ENCODE data around the gene SLC39A1.
"Not testable (repeated sequence)": the region's sequence is repeated elsewhere in the genome, so short reads cannot be mapped to it uniquely, and the experiment has no call there.

The SLC39A1 gene

GRCh38 chr1:153963030-153963849 lies at the start of gene SLC39A1:
Gene SLC39A1, minus strand, starts transcription at chr1:153963537. Its CDS starts 822 bp downstream, at chr1:153962715.
- H3K4me3 ChIP-seq (ENCODE audit: low read depth, low read length): peak within 1 kb of the TSS; percentile 98
- peak within 1 kb of the TSS; percentile 84 for H3K9ac ChIP-seq (ENCODE audit: low read depth, low read length)
- no peaks in the 10 kb centered on the region for H3K27me3 ChIP-seq (ENCODE audit: control insufficient read depth, insufficient read depth, low read length)
- H3K36me3 ChIP-seq (ENCODE audit: control insufficient read depth, insufficient read depth, low read length): peaks cover 12% of the 10 kb centered on the region
- no peaks in the 10 kb centered on the region for H3K9me3 ChIP-seq (ENCODE audit: control insufficient read depth, insufficient read depth, low read length)
- peaks cover 13% of the 10 kb centered on the region for H3K4me1 ChIP-seq (ENCODE audit: control insufficient read depth, insufficient read depth, low read length)

GRCh38 chr1:154012543-154012942 lies 49.2 kb upstream of the SLC39A1 start:
- H3K27me3 ChIP-seq (ENCODE audit: control insufficient read depth, insufficient read depth, low read length); H3K4me1 ChIP-seq (ENCODE audit: control insufficient read depth, insufficient read depth, low read length); H3K9me3 ChIP-seq (ENCODE audit: control insufficient read depth, insufficient read depth, low read length); H3K9ac ChIP-seq (ENCODE audit: low read depth, low read length); H3K36me3 ChIP-seq (ENCODE audit: control insufficient read depth, insufficient read depth, low read length); H3K4me3 ChIP-seq (ENCODE audit: low read depth, low read length): not testable (repeated sequence)

- Histone ChIP-seq H3K4me1 (ENCODE audit: control insufficient read depth, insufficient read depth, low read length) (no peaks in the 10 kb centered on the region), H3K9me3 (ENCODE audit: control insufficient read depth, insufficient read depth, low read length) (no peaks in the 10 kb centered on the region), H3K9ac (ENCODE audit: low read depth, low read length) (no peak overlapping the region), H3K27me3 (ENCODE audit: control insufficient read depth, insufficient read depth, low read length) (no peaks in the 10 kb centered on the region), H3K36me3 (ENCODE audit: control insufficient read depth, insufficient read depth, low read length) (no peaks in the 10 kb centered on the region), H3K4me3 (ENCODE audit: low read depth, low read length) (no peak overlapping the region)
Measured at GRCh38 chr1:154012129-154012528, 48.8 kb upstream of the SLC39A1 start.

GRCh38 chr1:154006136-154006535 lies 42.8 kb upstream of the SLC39A1 start:
- Histone ChIP-seq H3K9ac (ENCODE audit: low read depth, low read length) (no peak overlapping the region), H3K4me1 (ENCODE audit: control insufficient read depth, insufficient read depth, low read length) (no peaks in the 10 kb centered on the region), H3K27me3 (ENCODE audit: control insufficient read depth, insufficient read depth, low read length) (no peaks in the 10 kb centered on the region), H3K4me3 (ENCODE audit: low read depth, low read length) (no peak overlapping the region), H3K9me3 (ENCODE audit: control insufficient read depth, insufficient read depth, low read length) (no peaks in the 10 kb centered on the region), H3K36me3 (ENCODE audit: control insufficient read depth, insufficient read depth, low read length) (no peaks in the 10 kb centered on the region)

- Histone ChIP-seq H3K9ac (ENCODE audit: low read depth, low read length) (no peak overlapping the region), H3K4me1 (ENCODE audit: control insufficient read depth, insufficient read depth, low read length) (no peaks in the 10 kb centered on the region), H3K36me3 (ENCODE audit: control insufficient read depth, insufficient read depth, low read length) (no peaks in the 10 kb centered on the region), H3K9me3 (ENCODE audit: control insufficient read depth, insufficient read depth, low read length) (no peaks in the 10 kb centered on the region), H3K27me3 (ENCODE audit: control insufficient read depth, insufficient read depth, low read length) (no peaks in the 10 kb centered on the region), H3K4me3 (ENCODE audit: low read depth, low read length) (no peak overlapping the region)
Measured at GRCh38 chr1:154000420-154000819, 37.1 kb upstream of the SLC39A1 start.

GRCh38 chr1:153996882-153997281 lies 33.5 kb upstream of the SLC39A1 start:
- H3K4me1 ChIP-seq (ENCODE audit: control insufficient read depth, insufficient read depth, low read length); H3K9me3 ChIP-seq (ENCODE audit: control insufficient read depth, insufficient read depth, low read length); H3K9ac ChIP-seq (ENCODE audit: low read depth, low read length); H3K27me3 ChIP-seq (ENCODE audit: control insufficient read depth, insufficient read depth, low read length); H3K4me3 ChIP-seq (ENCODE audit: low read depth, low read length): not testable (repeated sequence)
- H3K36me3 ChIP-seq (ENCODE audit: control insufficient read depth, insufficient read depth, low read length): peaks cover 17% of the 10 kb centered on the region

- Histone ChIP-seq H3K9me3 (ENCODE audit: control insufficient read depth, insufficient read depth, low read length) (no peaks in the 10 kb centered on the region), H3K36me3 (ENCODE audit: control insufficient read depth, insufficient read depth, low read length) (peaks cover 20% of the 10 kb centered on the region), H3K27me3 (ENCODE audit: control insufficient read depth, insufficient read depth, low read length) (no peaks in the 10 kb centered on the region), H3K4me1 (ENCODE audit: control insufficient read depth, insufficient read depth, low read length) (no peaks in the 10 kb centered on the region), H3K9ac (ENCODE audit: low read depth, low read length) (no peak overlapping the region), H3K4me3 (ENCODE audit: low read depth, low read length) (no peak overlapping the region)
Measured at GRCh38 chr1:153995640-153996039, 32.3 kb upstream of the SLC39A1 start.

GRCh38 chr1:153995202-153995601 lies 31.9 kb upstream of the SLC39A1 start:
- no peaks in the 10 kb centered on the region for H3K9me3 ChIP-seq (ENCODE audit: control insufficient read depth, insufficient read depth, low read length)
- H3K4me1 ChIP-seq (ENCODE audit: control insufficient read depth, insufficient read depth, low read length): no peaks in the 10 kb centered on the region
- no peak overlapping the region for H3K9ac ChIP-seq (ENCODE audit: low read depth, low read length)
- peaks cover 20% of the 10 kb centered on the region for H3K36me3 ChIP-seq (ENCODE audit: control insufficient read depth, insufficient read depth, low read length)
- H3K4me3 ChIP-seq (ENCODE audit: low read depth, low read length): no peak overlapping the region
- no peaks in the 10 kb centered on the region for H3K27me3 ChIP-seq (ENCODE audit: control insufficient read depth, insufficient read depth, low read length)

- Histone ChIP-seq H3K4me1 (ENCODE audit: control insufficient read depth, insufficient read depth, low read length) (no peaks in the 10 kb centered on the region), H3K27me3 (ENCODE audit: control insufficient read depth, insufficient read depth, low read length) (no peaks in the 10 kb centered on the region), H3K9ac (ENCODE audit: low read depth, low read length) (peak overlapping the region; percentile 100), H3K9me3 (ENCODE audit: control insufficient read depth, insufficient read depth, low read length) (no peaks in the 10 kb centered on the region), H3K36me3 (ENCODE audit: control insufficient read depth, insufficient read depth, low read length) (peaks cover 20% of the 10 kb centered on the region), H3K4me3 (ENCODE audit: low read depth, low read length) (peak overlapping the region; percentile 98)
Measured at GRCh38 chr1:153991806-153992205, 28.5 kb upstream of the SLC39A1 start.

- no peaks in the 10 kb centered on the region for H3K9me3 ChIP-seq (ENCODE audit: control insufficient read depth, insufficient read depth, low read length)
- peak overlapping the region; percentile 100 for H3K9ac ChIP-seq (ENCODE audit: low read depth, low read length)
- H3K36me3 ChIP-seq (ENCODE audit: control insufficient read depth, insufficient read depth, low read length): peaks cover 20% of the 10 kb centered on the region
- H3K27me3 ChIP-seq (ENCODE audit: control insufficient read depth, insufficient read depth, low read length): no peaks in the 10 kb centered on the region
- peaks cover 3% of the 10 kb centered on the region for H3K4me1 ChIP-seq (ENCODE audit: control insufficient read depth, insufficient read depth, low read length)
- peak overlapping the region; percentile 98 for H3K4me3 ChIP-seq (ENCODE audit: low read depth, low read length)
Measured at GRCh38 chr1:153991151-153991630, 27.9 kb upstream of the SLC39A1 start.

GRCh38 chr1:153990468-153991150 lies 27.3 kb upstream of the SLC39A1 start, which contains the start of gene RPS27:
Gene RPS27, plus strand, starts transcription at chr1:153990762. Its CDS starts 35 bp downstream, at chr1:153990797.
- Histone ChIP-seq H3K36me3 (ENCODE audit: control insufficient read depth, insufficient read depth, low read length) (peaks cover 20% of the 10 kb centered on the region), H3K9ac (ENCODE audit: low read depth, low read length) (peak within 1 kb of the TSS; percentile 100), H3K4me1 (ENCODE audit: control insufficient read depth, insufficient read depth, low read length) (peaks cover 3% of the 10 kb centered on the region), H3K9me3 (ENCODE audit: control insufficient read depth, insufficient read depth, low read length) (no peaks in the 10 kb centered on the region), H3K27me3 (ENCODE audit: control insufficient read depth, insufficient read depth, low read length) (no peaks in the 10 kb centered on the region), H3K4me3 (ENCODE audit: low read depth, low read length) (peak within 1 kb of the TSS; percentile 98)

GRCh38 chr1:153987621-153988020 lies 24.3 kb upstream of the SLC39A1 start:
- H3K4me3 ChIP-seq (ENCODE audit: low read depth, low read length): no peak overlapping the region

More at GRCh38 chr1:153987621-153988020, 24.3 kb upstream of the SLC39A1 start:
- H3K4me1 ChIP-seq (ENCODE audit: control insufficient read depth, insufficient read depth, low read length): peaks cover 14% of the 10 kb centered on the region
- no peaks in the 10 kb centered on the region for H3K27me3 ChIP-seq (ENCODE audit: control insufficient read depth, insufficient read depth, low read length)
- no peaks in the 10 kb centered on the region for H3K9me3 ChIP-seq (ENCODE audit: control insufficient read depth, insufficient read depth, low read length)
- peaks cover 16% of the 10 kb centered on the region for H3K36me3 ChIP-seq (ENCODE audit: control insufficient read depth, insufficient read depth, low read length)
- no peak overlapping the region for H3K9ac ChIP-seq (ENCODE audit: low read depth, low read length)
